Endothelial cell (in vitro differentiated cells): ENCODE results near the gene ESD. TPM values are rescaled to one million over a fixed set of nuclear protein-coding genes. Genes with fewer than 3 reads are reported as not detected.

Source experiments
- DNase-seq: peaks from one replicate; pipeline ENCODE4 v3.0.0; 2021; ENCODE audit warnings: low spot score
- H3K27ac Mint-ChIP-seq: one replicate; pipeline ENCODE4 v1.8.0; 2021; ENCODE audit warnings: mixed read lengths, inconsistent platforms; ENCODE audit not compliant: unreplicated experiment
- H3K27me3 Mint-ChIP-seq: one replicate; pipeline ENCODE4 v1.8.0; 2021; ENCODE audit warnings: mild to moderate bottlenecking, moderate library complexity, mixed read lengths, inconsistent platforms; ENCODE audit not compliant: unreplicated experiment
- H3K36me3 Mint-ChIP-seq: one replicate; pipeline ENCODE4 v1.8.0; 2021; ENCODE audit warnings: mild to moderate bottlenecking, low read depth, mixed read lengths, inconsistent platforms; ENCODE audit not compliant: unreplicated experiment
- H3K4me1 Mint-ChIP-seq: one replicate; pipeline ENCODE4 v1.8.0; 2021; ENCODE audit warnings: mild to moderate bottlenecking, mixed read lengths, inconsistent platforms; ENCODE audit not compliant: unreplicated experiment
- H3K4me3 Mint-ChIP-seq: one replicate; pipeline ENCODE4 v1.8.0; 2021; ENCODE audit warnings: mild to moderate bottlenecking, mixed read lengths, inconsistent platforms; ENCODE audit not compliant: unreplicated experiment
- H3K9me3 Mint-ChIP-seq: one replicate; pipeline ENCODE4 v1.8.0; 2021; ENCODE audit warnings: mixed read lengths, inconsistent platforms; ENCODE audit not compliant: unreplicated experiment
- CTCF ChIP-seq: fragments of 200-600 bp; sonication (generic); IDR thresholded peaks from one replicate; pipeline ENCODE4 v1.5.0; 2021; ENCODE audit warnings: antibody characterized with exemption; ENCODE audit not compliant: unreplicated experiment
- total RNA-seq: library from RNA; stranded (reverse); fragmentation: NEBNext Ultra II Directional; extraction: Animal tissue kit (Norgen Biotek cat#: 25700); gene quantifications from one replicate; pipeline ENCODE4 v1.2.1, GENCODE V29; 2021; ENCODE audit not compliant: unreplicated experiment

Gene ESD
- total RNA-seq, 1 donor from 2014 or later, result 90.9 TPM

- Mint-ChIP-seq H3K27ac (no peak overlapping the region), H3K4me3 (no peak overlapping the region), H3K27me3 (no peaks in the 10 kb centered on the region), H3K9me3 (no peaks in the 10 kb centered on the region), H3K36me3 (no peaks in the 10 kb centered on the region), H3K4me1 (no peaks in the 10 kb centered on the region)
- no peak for TF ChIP-seq CTCF
- DNase-seq, result no peak
Measured at GRCh38 chr13:46804391-46804815, 7.4 kb upstream of the ESD start.

GRCh38 chr13:46803586-46803985 lies 6.6 kb upstream of the ESD start:
- TF ChIP-seq CTCF, result no peak
- Mint-ChIP-seq H3K27me3 (no peaks in the 10 kb centered on the region), H3K4me3 (no peak overlapping the region), H3K36me3 (no peaks in the 10 kb centered on the region), H3K27ac (no peak overlapping the region), H3K9me3 (no peaks in the 10 kb centered on the region), H3K4me1 (no peaks in the 10 kb centered on the region)
- DNase-seq, result no peak

- H3K27ac Mint-ChIP-seq, result no peak overlapping the region
- no peak for TF ChIP-seq CTCF
Measured at GRCh38 chr13:46801858-46802257, 4.9 kb upstream of the ESD start.

GRCh38 chr13:46799139-46799538 lies 2.2 kb upstream of the ESD start:
- Mint-ChIP-seq H3K27me3 (peaks cover 5% of the 10 kb centered on the region), H3K4me1 (peaks cover 17% of the 10 kb centered on the region), H3K36me3 (peaks cover 6% of the 10 kb centered on the region), H3K27ac (no peak overlapping the region), H3K9me3 (no peaks in the 10 kb centered on the region), H3K4me3 (no peak overlapping the region)
- no peak for DNase-seq
- TF ChIP-seq CTCF, result no peak

More at GRCh38 chr13:46801858-46802257, 4.9 kb upstream of the ESD start:
- Mint-ChIP-seq H3K4me3 (no peak overlapping the region), H3K9me3 (no peaks in the 10 kb centered on the region), H3K4me1 (peaks cover 6% of the 10 kb centered on the region), H3K27me3 (peaks cover 5% of the 10 kb centered on the region), H3K36me3 (peaks cover 6% of the 10 kb centered on the region)
- no peak for DNase-seq

GRCh38 chr13:46797501-46798237 lies 708 bp upstream of the ESD start:
- Mint-ChIP-seq H3K27me3 (peaks cover 5% of the 10 kb centered on the region), H3K27ac (peak overlapping the region; percentile 84), H3K36me3 (peaks cover 6% of the 10 kb centered on the region), H3K4me1 (peaks cover 17% of the 10 kb centered on the region), H3K4me3 (peak overlapping the region; percentile 97), H3K9me3 (no peaks in the 10 kb centered on the region)
- DNase-seq, result no peak
- no peak for TF ChIP-seq CTCF
